HCT116 (cell line): ENCODE results near the gene LARP1. TPM values are rescaled to one million over a fixed set of nuclear protein-coding genes. Genes with fewer than 3 reads are reported as not detected.

Source experiments
- ATAC-seq: fragments of 200-7000 bp; cut with Tn5 transposase; 2 replicates; pipeline ENCODE4 v1.9.1; 2020; ENCODE audit warnings: mild to moderate bottlenecking, moderate library complexity
- BruUV-seq: library from RNA; stranded (reverse); fragments of 400-500 nt; replicated peaks from 2 replicates; lab custom pipeline; 2021; lab: Mats Ljungman, UMichigan
- CTCF ChIA-PET: fragments of 300-600 bp; sonication (Branson Sonifier 250); formaldehyde crosslinking; loops from one replicate; lab custom pipeline; 2021; ENCODE audit warnings: antibody characterized with exemption; lab: Charles Lee
- POLR2A ChIA-PET: fragments of 300-600, 350-600 bp; sonication (Branson Sonifier 250); formaldehyde crosslinking; loops from one replicate; lab custom pipeline; 2021; ENCODE audit warnings: antibody characterized with exemption; lab: Charles Lee
- RAD21 ChIA-PET, 2 experiments: fragments of 300-600 bp; sonication (Branson Sonifier 250); formaldehyde crosslinking; loops; one replicate each; lab custom pipeline; 2023; ENCODE audit warnings: low total read pairs in 2 of 2; ENCODE audit not compliant: uncharacterized antibody in 2 of 2, unreplicated experiment in 2 of 2, low non-redundant PET in 1 of 2; lab: Charles Lee
- DNase-seq: peaks from one replicate; pipeline ENCODE4 v3.0.0-alpha.2; 2010; ENCODE audit warnings: low read depth, low spot score
- H2AFZ ChIP-seq: fragments of 200-600 bp; shearing (Covaris generic), sonication (generic); 2 replicates; pipeline ENCODE4 v1.6.1; 2017; ENCODE audit warnings: low read depth, mixed run types, mixed read lengths, antibody characterized with exemption, low read length; ENCODE audit not compliant: poor library complexity, severe bottlenecking
- H3K27ac ChIP-seq: 2 replicates; pipeline ENCODE4 v1.5.1; 2012; ENCODE audit warnings: low read depth, low read length
- H3K27me3 ChIP-seq: fragments of 200-600 bp; sonication (generic); 2 replicates; pipeline ENCODE4 v1.6.1; 2016; ENCODE audit warnings: mixed run types, low read length, mixed read lengths; ENCODE audit not compliant: insufficient read depth
- H3K36me3 ChIP-seq, 2 experiments: fragments of 200-500 bp in 1 of 2; fragments of 200-600 bp in 1 of 2; sonication (Bioruptor generic) in 1 of 2; sonication (generic) in 1 of 2; 2 replicates each; pipeline versions ENCODE4 v1.5.1 to v1.6.1; 2014 to 2016; ENCODE audit warnings: low read length in 2 of 2, inconsistent platforms in 1 of 2, mixed read lengths in 1 of 2, mixed run types in 1 of 2; ENCODE audit not compliant: insufficient read depth in 2 of 2, control insufficient read depth in 1 of 2
- H3K4me1 ChIP-seq, 2 experiments: fragments of 200-600 bp in 1 of 2; sonication (generic) in 1 of 2; 2 replicates each; pipeline versions ENCODE4 v1.5.1 to v1.6.1; 2012 to 2017; ENCODE audit warnings: low read length in 2 of 2, inconsistent platforms in 1 of 2, mild to moderate bottlenecking in 1 of 2, mixed read lengths in 1 of 2, mixed run types in 1 of 2, moderate library complexity in 1 of 2; ENCODE audit not compliant: insufficient read depth in 2 of 2, control insufficient read depth in 1 of 2
- H3K4me2 ChIP-seq: fragments of 200-600 bp; sonication (generic); 2 replicates; pipeline ENCODE4 v1.6.1; 2017; ENCODE audit warnings: mixed run types, low read length, mixed read lengths
- H3K4me3 ChIP-seq, 2 experiments: fragments of 200-600 bp in 1 of 2; sonication (generic) in 1 of 2; replicated peaks in 1 of 2; 2 replicates each; pipeline ENCODE4 v1.5.1; 2011 to 2016; ENCODE audit warnings: low read length in 2 of 2, control low read depth in 1 of 2, low read depth in 1 of 2, mild to moderate bottlenecking in 1 of 2, mixed read lengths in 1 of 2, mixed run types in 1 of 2
- H3K79me2 ChIP-seq: fragments of 200-600 bp; sonication (generic); 2 replicates; pipeline ENCODE4 v1.6.1; 2017; ENCODE audit warnings: mild to moderate bottlenecking, mixed run types, low read length, moderate library complexity, mixed read lengths; ENCODE audit not compliant: insufficient read depth
- H3K9ac ChIP-seq: fragments of 200-600 bp; sonication (generic); 2 replicates; pipeline ENCODE4 v1.6.1; 2016; ENCODE audit warnings: low read length, mixed read lengths
- H3K9me2 ChIP-seq: fragments of 200-600 bp; sonication (generic), shearing (Covaris generic); 2 replicates; pipeline ENCODE4 v1.6.1; 2017; ENCODE audit warnings: mixed run types, mild to moderate bottlenecking, moderate library complexity; ENCODE audit not compliant: insufficient read depth
- H3K9me3 ChIP-seq, 2 experiments: fragments of 200-500 bp in 1 of 2; fragments of 200-600 bp in 1 of 2; sonication (Bioruptor generic) in 1 of 2; sonication (generic) in 1 of 2; 2 replicates each; pipeline ENCODE4 v1.6.1; 2014 to 2017; ENCODE audit warnings: low read length in 2 of 2, mixed read lengths in 2 of 2, inconsistent platforms in 1 of 2, low read depth in 1 of 2, mild to moderate bottlenecking in 1 of 2, mixed run types in 1 of 2, moderate library complexity in 1 of 2; ENCODE audit not compliant: control insufficient read depth in 1 of 2, insufficient read depth in 1 of 2
- H4K20me1 ChIP-seq: fragments of 200-600 bp; sonication (generic), shearing (Covaris generic); 2 replicates; pipeline ENCODE4 v1.6.1; 2017; ENCODE audit warnings: mixed run types, mild to moderate bottlenecking, moderate library complexity; ENCODE audit not compliant: insufficient read depth
- EZH2 ChIP-seq: fragments of 200-600 bp; sonication (generic); IDR thresholded peaks from 2 replicates; pipeline ENCODE4 v1.6.1; 2017; ENCODE audit warnings: antibody characterized with exemption, mixed run types
- EZH2phosphoT487 ChIP-seq: fragments of 200-600 bp; IDR thresholded peaks from 2 replicates; pipeline ENCODE4 v1.6.1; 2018; ENCODE audit warnings: antibody characterized with exemption, borderline replicate concordance
- POLR2AphosphoS5 ChIP-seq: IDR thresholded peaks from 2 replicates; pipeline ENCODE4 v1.6.1; 2011; ENCODE audit warnings: mild to moderate bottlenecking, low read depth, low read length, moderate library complexity
- RAD21 ChIP-seq: IDR thresholded peaks from 2 replicates; pipeline ENCODE4 v1.6.1; 2012; ENCODE audit warnings: low read depth, mild to moderate bottlenecking
- SIN3A ChIP-seq: IDR thresholded peaks from 2 replicates; pipeline ENCODE4 v1.6.1; 2012; ENCODE audit warnings: low read depth
- SP1 ChIP-seq: IDR thresholded peaks from 2 replicates; pipeline ENCODE4 v1.6.1; 2012; ENCODE audit warnings: low read depth
- SRF ChIP-seq: IDR thresholded peaks from 2 replicates; pipeline ENCODE4 v1.6.1; 2012; ENCODE audit warnings: low read depth
- TCF7L2 ChIP-seq: IDR thresholded peaks from 2 replicates; pipeline ENCODE4 v1.7.0; 2011; ENCODE audit warnings: borderline replicate concordance, inconsistent platforms; ENCODE audit not compliant: insufficient read depth, insufficient read length; ENCODE audit errors: extremely low read depth
- YY1 ChIP-seq: IDR thresholded peaks from 2 replicates; pipeline ENCODE4 v1.6.1; 2011; ENCODE audit warnings: low read length, low read depth, moderate library complexity, mild to moderate bottlenecking; ENCODE audit not compliant: insufficient replicate concordance; ENCODE audit errors: extremely low read depth
- ZNF274 ChIP-seq: fragments of 200-500 bp; sonication (Bioruptor generic); IDR thresholded peaks from 2 replicates; pipeline ENCODE4 v1.6.1; 2014; ENCODE audit warnings: mild to moderate bottlenecking, low read depth, low read length, inconsistent platforms
- intact Hi-C: fragments of 100-400 bp; cut with micrococcal nuclease; formaldehyde crosslinking; loops from 2 replicates; pipeline ENCODE4 v1.10.0; 2022
- total RNA-seq: library from RNA; stranded (reverse); gene quantifications from one replicate; pipeline ENCODE4 v1.2.1, GENCODE V29; 2021; ENCODE audit not compliant: unreplicated experiment
- TF ChIP-seq, protein P1 (sequence below), 3 experiments: fragments of 200-600 bp in 1 of 3; sonication (generic) in 1 of 3; IDR thresholded peaks in 2 of 3; conservative IDR thresholded peaks in 1 of 3; 2 replicates each; pipeline ENCODE4 v1.5.1; 2012 to 2017; ENCODE audit warnings: low read depth in 2 of 3, low read length in 2 of 3, antibody characterized with exemption in 1 of 3, borderline replicate concordance in 1 of 3, control low read depth in 1 of 3, mild to moderate bottlenecking in 1 of 3, mixed read lengths in 1 of 3, mixed run types in 1 of 3, moderate library complexity in 1 of 3; ENCODE audit not compliant: insufficient read depth in 1 of 3
- TF ChIP-seq, protein P2 (sequence below): IDR thresholded peaks from 2 replicates; pipeline ENCODE4 v1.6.1; 2012
- TF ChIP-seq, protein P3 (sequence below): IDR thresholded peaks from 2 replicates; pipeline ENCODE4 v1.6.1; 2012

The LARP1 gene
- total RNA-seq, 1 experiment from 2014 or later, result 201 TPM

DNA sequence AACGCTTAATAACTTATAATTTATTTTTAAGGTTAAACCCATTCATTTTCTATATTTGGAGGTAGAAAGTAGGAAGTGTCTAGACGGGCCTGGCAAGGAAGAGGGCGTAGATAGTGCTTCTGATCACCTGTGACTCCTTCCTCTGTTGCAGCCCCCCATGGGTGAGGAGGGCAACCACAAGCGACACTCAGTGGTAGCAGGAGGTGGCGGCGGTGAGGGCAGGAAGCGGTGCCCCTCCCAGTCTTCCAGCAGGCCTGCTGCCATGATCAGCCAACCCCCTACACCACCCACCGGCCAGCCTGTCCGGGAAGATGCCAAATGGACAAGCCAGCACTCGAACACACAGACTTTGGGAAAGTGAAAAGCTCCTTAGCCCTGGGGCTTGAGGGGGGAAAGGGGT, 58.6 kb downstream of the LARP1 start:
- Histone ChIP-seq H3K4me2 (no peak overlapping the region), H3K9ac (no peak overlapping the region), H3K4me1 (no peaks in the 10 kb centered on the region), H3K79me2 (peaks cover 19% of the 10 kb centered on the region; the same call in 1 of the 2 replicates), H2AFZ (no peak overlapping the region), H3K27ac (no peak overlapping the region), H3K36me3 (peaks cover 40 to 79% of the 10 kb centered on the region in 2 experiments), H3K9me2 (no peaks in the 10 kb centered on the region), H4K20me1 (peaks cover 3% of the 10 kb centered on the region; the same call in 1 of the 2 replicates), H3K4me3 (no peak overlapping the region)
- ChIA-PET RAD21 (no interaction called here), CTCF (interaction anchor here (0.6 kb wide), 1 partner anchor 125 kb away, joined by 5 read pairs; no protein-coding TSS in a partner anchor), POLR2A (no interaction called here)
- BruUV-seq, result no TSS peak
- intact Hi-C loops, result no loop called here
- TF ChIP-seq, protein P1, sequence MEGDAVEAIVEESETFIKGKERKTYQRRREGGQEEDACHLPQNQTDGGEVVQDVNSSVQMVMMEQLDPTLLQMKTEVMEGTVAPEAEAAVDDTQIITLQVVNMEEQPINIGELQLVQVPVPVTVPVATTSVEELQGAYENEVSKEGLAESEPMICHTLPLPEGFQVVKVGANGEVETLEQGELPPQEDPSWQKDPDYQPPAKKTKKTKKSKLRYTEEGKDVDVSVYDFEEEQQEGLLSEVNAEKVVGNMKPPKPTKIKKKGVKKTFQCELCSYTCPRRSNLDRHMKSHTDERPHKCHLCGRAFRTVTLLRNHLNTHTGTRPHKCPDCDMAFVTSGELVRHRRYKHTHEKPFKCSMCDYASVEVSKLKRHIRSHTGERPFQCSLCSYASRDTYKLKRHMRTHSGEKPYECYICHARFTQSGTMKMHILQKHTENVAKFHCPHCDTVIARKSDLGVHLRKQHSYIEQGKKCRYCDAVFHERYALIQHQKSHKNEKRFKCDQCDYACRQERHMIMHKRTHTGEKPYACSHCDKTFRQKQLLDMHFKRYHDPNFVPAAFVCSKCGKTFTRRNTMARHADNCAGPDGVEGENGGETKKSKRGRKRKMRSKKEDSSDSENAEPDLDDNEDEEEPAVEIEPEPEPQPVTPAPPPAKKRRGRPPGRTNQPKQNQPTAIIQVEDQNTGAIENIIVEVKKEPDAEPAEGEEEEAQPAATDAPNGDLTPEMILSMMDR (IDR thresholded peaks at IDR 0.05 in 2 of 3, conservative IDR thresholded peaks at IDR 0.05 in 1 of 3; ENCODE audit: borderline replicate concordance in 1 of 3, insufficient read depth in 1 of 3, low read depth in 2 of 3, low read length in 2 of 3), result no peak
- no peak for TF ChIP-seq SIN3A
- TF ChIP-seq YY1, result no peak
- no peak for TF ChIP-seq EZH2phosphoT487
- TF ChIP-seq ZNF274, result no peak
- TF ChIP-seq, protein P2, sequence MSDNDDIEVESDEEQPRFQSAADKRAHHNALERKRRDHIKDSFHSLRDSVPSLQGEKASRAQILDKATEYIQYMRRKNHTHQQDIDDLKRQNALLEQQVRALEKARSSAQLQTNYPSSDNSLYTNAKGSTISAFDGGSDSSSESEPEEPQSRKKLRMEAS, result no peak
- TF ChIP-seq, protein P3, sequence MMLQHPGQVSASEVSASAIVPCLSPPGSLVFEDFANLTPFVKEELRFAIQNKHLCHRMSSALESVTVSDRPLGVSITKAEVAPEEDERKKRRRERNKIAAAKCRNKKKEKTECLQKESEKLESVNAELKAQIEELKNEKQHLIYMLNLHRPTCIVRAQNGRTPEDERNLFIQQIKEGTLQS, result no peak
- no peak for TF ChIP-seq TCF7L2
- no peak for TF ChIP-seq SRF
- no peak for TF ChIP-seq EZH2
- no peak for TF ChIP-seq SP1
- no peak for TF ChIP-seq RAD21
- no peak for TF ChIP-seq POLR2AphosphoS5
- TF ChIP-seq, all 23 proteins: peak for 0
- ATAC-seq (no peak), DNase-seq (no peak)
- Histone ChIP-seq H3K27me3 (no peaks in the 10 kb centered on the region), H3K9me3 (no peaks in the 10 kb centered on the region)
